K562 (cell line): ENCODE results near the gene CFDP1. TPM values are rescaled to one million over a fixed set of nuclear protein-coding genes. Genes with fewer than 3 reads are reported as not detected.

Experiments used
- BRD4 ChIP-seq: fragments of 200-600 bp; sonication (generic); IDR thresholded peaks from 2 replicates; pipeline ENCODE4 v1.6.1; 2017; ENCODE audit warnings: inconsistent platforms
- CBX3 ChIP-seq, 2 experiments: IDR thresholded peaks; 1 replicate in 1 of 2; 2 replicates in 1 of 2; pipeline ENCODE4 v1.6.1; 2012; ENCODE audit warnings: inconsistent platforms in 2 of 2, low read length in 2 of 2, borderline replicate concordance in 1 of 2, control low read depth in 1 of 2
- ELF1 ChIP-seq: fragments of 200-800 bp; sonication (Bioruptor generic); IDR thresholded peaks from 2 replicates; pipeline ENCODE4 v1.6.1; 2016; ENCODE audit warnings: missing genetic modification characterization, missing compliant biosample characterization
- MYBL2 ChIP-seq, 2 experiments: fragments of 450-650 bp in 1 of 2; sonication (generic) in 1 of 2; formaldehyde crosslinking in 1 of 2; IDR thresholded peaks; 2 replicates each; pipeline versions ENCODE4 v1.6.1 to v1.8.1; 2017 to 2022; ENCODE audit warnings: borderline replicate concordance in 1 of 2, inconsistent platforms in 1 of 2, low read depth in 1 of 2, mild to moderate bottlenecking in 1 of 2, missing genetic modification reagents in 1 of 2, moderate library complexity in 1 of 2
- NCOA1 ChIP-seq: fragments of 450-650 bp; IDR thresholded peaks from 2 replicates; pipeline ENCODE4 v1.6.1; 2016; ENCODE audit warnings: low read depth
- POLR2AphosphoS5 ChIP-seq: IDR thresholded peaks from 2 replicates; pipeline ENCODE4 v1.6.1; 2011; ENCODE audit warnings: mild to moderate bottlenecking, low read depth, low read length, moderate library complexity; ENCODE audit not compliant: control insufficient read depth, insufficient read depth
- RBM14 ChIP-seq: fragments of 200-400 bp; formaldehyde crosslinking; IDR thresholded peaks from 2 replicates; pipeline ENCODE4 v1.6.1; 2018; ENCODE audit warnings: low read depth, mild to moderate bottlenecking, low read length, moderate library complexity, borderline replicate concordance; ENCODE audit not compliant: insufficient read depth
- TAF1 ChIP-seq: IDR thresholded peaks from 2 replicates; pipeline ENCODE4 v1.6.1; 2011; ENCODE audit warnings: mild to moderate bottlenecking, low read length, moderate library complexity; ENCODE audit not compliant: insufficient read depth, control insufficient read depth, severe bottlenecking; ENCODE audit errors: extremely low read depth
- TSHZ1 ChIP-seq: fragments of 250-450 bp; sonication (Bioruptor Pico); IDR thresholded peaks from 2 replicates; pipeline ENCODE4 v1.4.0; 2020; ENCODE audit warnings: mild to moderate bottlenecking, moderate library complexity
- ZBTB43 ChIP-seq: sonication (generic); formaldehyde crosslinking; IDR thresholded peaks from 2 replicates; pipeline ENCODE4 v1.8.0; 2023; ENCODE audit warnings: mild to moderate bottlenecking, missing genetic modification reagents
- ZNF311 ChIP-seq: fragments of 250-450 bp; sonication (Bioruptor Pico); IDR thresholded peaks from 2 replicates; pipeline ENCODE4 v1.4.0; 2020; ENCODE audit warnings: mild to moderate bottlenecking, moderate library complexity
- ZNF384 ChIP-seq: IDR thresholded peaks from 2 replicates; pipeline ENCODE4 v1.6.1; 2012; ENCODE audit warnings: low read depth, low read length, improper control_type of control experiment
- ZNF766 ChIP-seq: fragments of 200-800 bp; sonication (Bioruptor generic); conservative IDR thresholded peaks from 2 replicates; pipeline ENCODE4 v1.6.1; 2016; ENCODE audit warnings: missing genetic modification characterization, missing compliant biosample characterization
- polyA plus RNA-seq, 8 experiments: library from polyadenylated mRNA; depleted of rRNA in 4 of 8; stranded (reverse) in 5 of 8; unstranded in 3 of 8; fragments of >200 nt; fragmentation: Nextera tagmentation in 2 of 8; fragmentation: Illumina TruSeq in 1 of 8; extraction: Ambion mirVana in 2 of 8; extraction: Trizol in 1 of 8; gene quantifications; 2 replicates each; pipeline versions ENCODE4 v1.2.1 to v1.2.3, GENCODE V29; 2011 to 2014; ENCODE audit warnings: inconsistent platforms in 1 of 8, missing spikeins in 1 of 8
- total RNA-seq, 7 experiments: library from RNA; depleted of rRNA in 6 of 7; stranded (reverse); fragments of >200 nt in 6 of 7; fragmentation: Illumina TruSeq in 2 of 7; extraction: Trizol in 2 of 7; gene quantifications; 2 replicates each; pipeline versions ENCODE4 v1.2.1 to v1.2.3, GENCODE V29; 2011 to 2021; ENCODE audit warnings: low replicate concordance in 1 of 7
- TF ChIP-seq, protein P1 (sequence below): fragments of 450-650 bp; IDR thresholded peaks from 2 replicates; pipeline ENCODE4 v1.7.0; 2016; ENCODE audit warnings: borderline replicate concordance
- TF ChIP-seq, protein P2 (sequence below): sonication (generic); formaldehyde crosslinking; IDR thresholded peaks from 2 replicates; pipeline ENCODE4 v1.8.1; 2023; ENCODE audit warnings: mild to moderate bottlenecking, missing genetic modification reagents
- TF ChIP-seq, protein P3 (sequence below): fragments of 250-450 bp; sonication (Bioruptor Pico); IDR thresholded peaks from 2 replicates; pipeline ENCODE4 v1.4.0; 2020

Gene CFDP1
- total and polyA plus RNA-seq, 9 of the 15 experiments (the other 6 are each of a cell fraction or from before 2014, with no cell fraction given) = 31.5 to 78.4 (median 61.7) TPM

GRCh38 chr16:75433732-75434413 lies 570 bp upstream of the CFDP1 start (continued):
- TF ChIP-seq NCOA1 (0 out of 2 replicates have a peak, but pooled peaks have one; percentile 51), ELF1 (tag) (no peak), ZNF384 (no peak), CBX3 (IDR thresholded peaks at IDR 0.05; ENCODE audit: borderline replicate concordance in 1 of 2, low read length in 2 of 2) (peak in 1 of 2 experiments; percentile 48; a peak in 1 of 3 replicates), BRD4 (0 out of 2 replicates have a peak, but pooled peaks have one; percentile 72), MYBL2 (IDR thresholded peaks at IDR 0.05; ENCODE audit: low read depth) (no peak), MYBL2 (CRISPR knock-in tag; IDR thresholded peaks at IDR 0.05; ENCODE audit: borderline replicate concordance) (no peak), ZBTB43 (no peak), TSHZ1 (CRISPR knock-in tag) (no peak), POLR2AphosphoS5 (peak; percentile 36; the same call in 1 of the 2 replicates), RBM14 (no peak), ZNF766 (peak; percentile 74), TAF1 (peak; percentile 84), ZNF311 (CRISPR knock-in tag) (no peak)
- TF ChIP-seq, protein P1, sequence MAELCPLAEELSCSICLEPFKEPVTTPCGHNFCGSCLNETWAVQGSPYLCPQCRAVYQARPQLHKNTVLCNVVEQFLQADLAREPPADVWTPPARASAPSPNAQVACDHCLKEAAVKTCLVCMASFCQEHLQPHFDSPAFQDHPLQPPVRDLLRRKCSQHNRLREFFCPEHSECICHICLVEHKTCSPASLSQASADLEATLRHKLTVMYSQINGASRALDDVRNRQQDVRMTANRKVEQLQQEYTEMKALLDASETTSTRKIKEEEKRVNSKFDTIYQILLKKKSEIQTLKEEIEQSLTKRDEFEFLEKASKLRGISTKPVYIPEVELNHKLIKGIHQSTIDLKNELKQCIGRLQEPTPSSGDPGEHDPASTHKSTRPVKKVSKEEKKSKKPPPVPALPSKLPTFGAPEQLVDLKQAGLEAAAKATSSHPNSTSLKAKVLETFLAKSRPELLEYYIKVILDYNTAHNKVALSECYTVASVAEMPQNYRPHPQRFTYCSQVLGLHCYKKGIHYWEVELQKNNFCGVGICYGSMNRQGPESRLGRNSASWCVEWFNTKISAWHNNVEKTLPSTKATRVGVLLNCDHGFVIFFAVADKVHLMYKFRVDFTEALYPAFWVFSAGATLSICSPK = no peak
- TF ChIP-seq, protein P2, sequence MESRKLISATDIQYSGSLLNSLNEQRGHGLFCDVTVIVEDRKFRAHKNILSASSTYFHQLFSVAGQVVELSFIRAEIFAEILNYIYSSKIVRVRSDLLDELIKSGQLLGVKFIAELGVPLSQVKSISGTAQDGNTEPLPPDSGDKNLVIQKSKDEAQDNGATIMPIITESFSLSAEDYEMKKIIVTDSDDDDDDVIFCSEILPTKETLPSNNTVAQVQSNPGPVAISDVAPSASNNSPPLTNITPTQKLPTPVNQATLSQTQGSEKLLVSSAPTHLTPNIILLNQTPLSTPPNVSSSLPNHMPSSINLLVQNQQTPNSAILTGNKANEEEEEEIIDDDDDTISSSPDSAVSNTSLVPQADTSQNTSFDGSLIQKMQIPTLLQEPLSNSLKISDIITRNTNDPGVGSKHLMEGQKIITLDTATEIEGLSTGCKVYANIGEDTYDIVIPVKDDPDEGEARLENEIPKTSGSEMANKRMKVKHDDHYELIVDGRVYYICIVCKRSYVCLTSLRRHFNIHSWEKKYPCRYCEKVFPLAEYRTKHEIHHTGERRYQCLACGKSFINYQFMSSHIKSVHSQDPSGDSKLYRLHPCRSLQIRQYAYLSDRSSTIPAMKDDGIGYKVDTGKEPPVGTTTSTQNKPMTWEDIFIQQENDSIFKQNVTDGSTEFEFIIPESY (CRISPR knock-in tag) = peak; percentile 51; the same call in 1 of the 2 replicates
- TF ChIP-seq, protein P3, sequence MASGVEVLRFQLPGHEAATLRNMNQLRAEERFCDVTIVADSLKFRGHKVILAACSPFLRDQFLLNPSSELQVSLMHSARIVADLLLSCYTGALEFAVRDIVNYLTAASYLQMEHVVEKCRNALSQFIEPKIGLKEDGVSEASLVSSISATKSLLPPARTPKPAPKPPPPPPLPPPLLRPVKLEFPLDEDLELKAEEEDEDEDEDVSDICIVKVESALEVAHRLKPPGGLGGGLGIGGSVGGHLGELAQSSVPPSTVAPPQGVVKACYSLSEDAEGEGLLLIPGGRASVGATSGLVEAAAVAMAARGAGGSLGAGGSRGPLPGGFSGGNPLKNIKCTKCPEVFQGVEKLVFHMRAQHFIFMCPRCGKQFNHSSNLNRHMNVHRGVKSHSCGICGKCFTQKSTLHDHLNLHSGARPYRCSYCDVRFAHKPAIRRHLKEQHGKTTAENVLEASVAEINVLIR (CRISPR knock-in tag) = no peak
